ENCODE data around the gene RPS15. TPM values are rescaled to one million over a fixed set of nuclear protein-coding genes. Genes with fewer than 3 reads are reported as not detected.

Gene RPS15
- total and polyA plus RNA-seq, 2 of the 13 experiments (the other 11 are each of a cell fraction or from before 2014, with no cell fraction given) = 695 to 1,411 TPM

- TF ChIP-seq MYPOP (CRISPR knock-in tag; IDR thresholded peaks at IDR 0.05) (peak; percentile 40; the same call in 1 of the 2 replicates), NFIB (CRISPR knock-in tag; IDR thresholded peaks at IDR 0.05; ENCODE audit: borderline replicate concordance) (no peak), ZBTB20 (CRISPR knock-in tag; IDR thresholded peaks at IDR 0.05; ENCODE audit: borderline replicate concordance, low read depth) (0 out of 2 replicates have a peak, but pooled peaks have one; percentile 48), MBD4 (IDR thresholded peaks at IDR 0.05; ENCODE audit: borderline replicate concordance, low read length) (no peak), HHEX (CRISPR knock-in tag; IDR thresholded peaks at IDR 0.05) (peak; percentile 14; the same call in 1 of the 2 replicates), DNMT1 (CRISPR knock-in tag; IDR thresholded peaks at IDR 0.05) (no peak), GLMP (CRISPR knock-in tag; IDR thresholded peaks at IDR 0.05; ENCODE audit: borderline replicate concordance) (no peak), AKAP8 (CRISPR knock-in tag; IDR thresholded peaks at IDR 0.05) (no peak; the same call in 1 of the 2 replicates), ZNF574 (CRISPR knock-in tag; IDR thresholded peaks at IDR 0.05) (peak; percentile 76), ZNF691 (CRISPR knock-in tag; IDR thresholded peaks at IDR 0.05; ENCODE audit: borderline replicate concordance, low read depth) (0 out of 2 replicates have a peak, but pooled peaks have one; percentile 48), GATAD2A (CRISPR knock-in tag; IDR thresholded peaks at IDR 0.05) (peak; percentile 93), PLSCR1 (CRISPR knock-in tag; IDR thresholded peaks at IDR 0.05; ENCODE audit: borderline replicate concordance) (no peak), GLI4 (CRISPR knock-in tag; IDR thresholded peaks at IDR 0.05; ENCODE audit: borderline replicate concordance) (no peak), RNF219 (CRISPR knock-in tag; IDR thresholded peaks at IDR 0.05) (no peak), GMEB1 (CRISPR knock-in tag; IDR thresholded peaks at IDR 0.05; ENCODE audit: borderline replicate concordance) (peak; percentile 54; the same call in 1 of the 2 replicates), SOX6 (IDR thresholded peaks at IDR 0.05) (no peak), SOX6 (CRISPR knock-in tag; IDR thresholded peaks at IDR 0.05) (peak; percentile 83)
Measured at GRCh38 chr19:1400281-1401137, 37.7 kb upstream of the RPS15 start (continued).
